ENCODE data around the gene MAP3K2. TPM values are rescaled to one million over a fixed set of nuclear protein-coding genes. Genes with fewer than 3 reads are reported as not detected.

The MAP3K2 gene
- total and polyA plus RNA-seq, 2 of the 8 experiments (the other 6 are each of a cell fraction or from before 2014, with no cell fraction given) = 2.0 to 23.2 TPM

DNA sequence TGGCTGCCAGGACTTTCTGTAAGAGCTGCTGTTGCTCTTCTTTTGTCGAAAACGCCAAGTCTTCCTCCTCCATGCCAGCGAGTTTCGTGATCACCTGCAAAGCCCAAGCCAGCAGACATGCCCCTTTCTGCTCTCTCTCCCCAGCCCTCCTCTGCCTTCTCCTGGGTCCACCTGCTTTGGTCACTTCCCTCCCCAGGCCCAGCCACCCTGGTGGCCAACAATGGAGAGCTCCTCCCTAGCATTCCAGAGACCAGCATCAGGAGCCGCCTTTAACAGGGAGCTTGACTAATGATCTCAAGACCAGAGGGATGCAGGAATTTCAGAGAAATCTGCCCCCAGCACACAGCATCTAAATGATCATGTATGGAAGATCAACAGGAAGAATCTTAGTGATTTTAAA, 128.4 kb downstream of the MAP3K2 start:
- no peak overlapping the region for H2AFZ ChIP-seq (ENCODE audit: low read length)
- H3K23ac ChIP-seq (ENCODE audit: insufficient read length) = no peak overlapping the region
- H3K18ac ChIP-seq (ENCODE audit: extremely low read depth, low read length) = no peak overlapping the region
- H4K91ac ChIP-seq (replicated peaks; ENCODE audit: insufficient read length, low read length) = no peak overlapping the region
- no peak for FAIRE-seq
- no peak overlapping the region for H3K14ac ChIP-seq (ENCODE audit: insufficient read length)
- ChIA-PET POLR2A (ENCODE audit: partially characterized antibody) (interaction anchor here (1.2 to 1.6 kb wide), 4 partner anchors 9 to 21 kb away, joined by 3 to 4 read pairs (median 3); no protein-coding TSS in a partner anchor), CTCF (ENCODE audit: partially characterized antibody) (interaction anchor here (1.0 to 1.9 kb wide), 7 partner anchors 11 to 191 kb away, joined by 3 to 5 read pairs (median 4); partner anchors contain the start of gene ERCC3)
- no peaks in the 10 kb centered on the region; the same call in 1 of the 2 replicates for H3K79me1 ChIP-seq (ENCODE audit: low read depth, low read length)
- no peak for DNase-seq (ENCODE audit: low read depth in 1 of 2, low spot score in 2 of 2)
- no peak overlapping the region for H2BK20ac ChIP-seq (ENCODE audit: low read length)
- no peaks in the 10 kb centered on the region for H3K23me2 ChIP-seq (ENCODE audit: low read depth, low read length)
- H4K20me1 ChIP-seq (replicated peaks in 1 of 2; ENCODE audit: control insufficient read depth in 1 of 2, insufficient read depth in 2 of 2, low read length in 2 of 2) = peaks cover 0 to 5% of the 10 kb centered on the region in 2 experiments
- TF ChIP-seq YY1 (IDR thresholded peaks at IDR 0.05; ENCODE audit: low read depth, low read length) = no peak
- no peak for TF ChIP-seq RFX5 (IDR thresholded peaks at IDR 0.05; ENCODE audit: borderline replicate concordance, low read depth, low read length)
- no peak for TF ChIP-seq SP4 (IDR thresholded peaks at IDR 0.05; ENCODE audit: low read length)
- TF ChIP-seq BRCA1 (IDR thresholded peaks at IDR 0.05; ENCODE audit: low read depth, low read length) = no peak
- no peak for TF ChIP-seq SIRT6 (IDR thresholded peaks at IDR 0.05; ENCODE audit: low read length)
- TF ChIP-seq, protein P1, sequence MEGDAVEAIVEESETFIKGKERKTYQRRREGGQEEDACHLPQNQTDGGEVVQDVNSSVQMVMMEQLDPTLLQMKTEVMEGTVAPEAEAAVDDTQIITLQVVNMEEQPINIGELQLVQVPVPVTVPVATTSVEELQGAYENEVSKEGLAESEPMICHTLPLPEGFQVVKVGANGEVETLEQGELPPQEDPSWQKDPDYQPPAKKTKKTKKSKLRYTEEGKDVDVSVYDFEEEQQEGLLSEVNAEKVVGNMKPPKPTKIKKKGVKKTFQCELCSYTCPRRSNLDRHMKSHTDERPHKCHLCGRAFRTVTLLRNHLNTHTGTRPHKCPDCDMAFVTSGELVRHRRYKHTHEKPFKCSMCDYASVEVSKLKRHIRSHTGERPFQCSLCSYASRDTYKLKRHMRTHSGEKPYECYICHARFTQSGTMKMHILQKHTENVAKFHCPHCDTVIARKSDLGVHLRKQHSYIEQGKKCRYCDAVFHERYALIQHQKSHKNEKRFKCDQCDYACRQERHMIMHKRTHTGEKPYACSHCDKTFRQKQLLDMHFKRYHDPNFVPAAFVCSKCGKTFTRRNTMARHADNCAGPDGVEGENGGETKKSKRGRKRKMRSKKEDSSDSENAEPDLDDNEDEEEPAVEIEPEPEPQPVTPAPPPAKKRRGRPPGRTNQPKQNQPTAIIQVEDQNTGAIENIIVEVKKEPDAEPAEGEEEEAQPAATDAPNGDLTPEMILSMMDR (IDR thresholded peaks at IDR 0.05; ENCODE audit: control extremely low read depth in 1 of 3, insufficient read depth in 1 of 3, low read depth in 1 of 3, low read length in 3 of 3) = no peak
- 84% methylated on average over 5 of the region's 5 CpGs; no CpG with 5 or more reads in 1 of the 2 experiments for WGBS, 2 experiments (ENCODE audit: extremely low coverage in 1 of 2, insufficient coverage in 1 of 2, insufficient read length in 1 of 2, insufficient replicate concordance in 2 of 2, low coverage in 1 of 2, low lambda C conversion rate in 2 of 2, missing lambda C conversion rate in 1 of 2)
- H3K9me3 ChIP-seq (ENCODE audit: insufficient read depth in 2 of 2, low read depth in 1 of 2, low read length in 1 of 2) = no peaks in the 10 kb centered on the region
- no peak overlapping the region for H2AK5ac ChIP-seq (ENCODE audit: low read depth, low read length)
- no peaks in the 10 kb centered on the region for H3K79me2 ChIP-seq (ENCODE audit: control insufficient read depth in 1 of 2, insufficient read depth in 2 of 2, low read length in 2 of 2)
- no peak overlapping the region for H2BK5ac ChIP-seq (ENCODE audit: low read depth, low read length)
- H2BK15ac ChIP-seq (ENCODE audit: low read length) = no peak overlapping the region
- H4K5ac ChIP-seq (ENCODE audit: insufficient read length, low read depth, low read length) = no peak overlapping the region
- peaks cover 8 to 51% (median 31%) of the 10 kb centered on the region in 4 experiments for H3K36me3 ChIP-seq (ENCODE audit: control insufficient read depth in 2 of 4, insufficient read depth in 4 of 4, low read length in 3 of 4)
- no peaks in the 10 kb centered on the region for H3K4me1 ChIP-seq (replicated peaks in 1 of 4; ENCODE audit: control insufficient read depth in 3 of 4, insufficient read depth in 4 of 4, low read length in 3 of 4)
- no peak overlapping the region for H3K56ac ChIP-seq (replicated peaks; ENCODE audit: insufficient read length, low read depth, low read length)
- H3K27me3 ChIP-seq (replicated peaks in 1 of 4; ENCODE audit: control insufficient read depth in 3 of 4, extremely low read depth in 1 of 4, insufficient read depth in 3 of 4, low read length in 3 of 4) = no peaks in the 10 kb centered on the region
- H3K27ac ChIP-seq (ENCODE audit: low read depth, low read length) = no peak overlapping the region; the same call in 1 of the 2 replicates
- no peak overlapping the region for H2BK12ac ChIP-seq (ENCODE audit: low read depth, low read length)
- no peak overlapping the region for H3K4ac ChIP-seq (replicated peaks; ENCODE audit: insufficient read length, low read depth, low read length)
- no peak overlapping the region for H3K4me3 ChIP-seq (ENCODE audit: extremely low read depth in 1 of 4, insufficient read depth in 2 of 4, low read depth in 3 of 4, low read length in 4 of 4)
- no peak overlapping the region for H3K4me2 ChIP-seq (ENCODE audit: insufficient read depth in 1 of 2, low read depth in 2 of 2, low read length in 2 of 2)
- no peak overlapping the region for H3K9ac ChIP-seq (replicated peaks in 1 of 4; ENCODE audit: extremely low read depth in 1 of 4, low read depth in 3 of 4, low read length in 3 of 4)
- H4K8ac ChIP-seq (ENCODE audit: extremely low read depth, insufficient read depth, low read length) = no peak overlapping the region
- H2BK120ac ChIP-seq (replicated peaks; ENCODE audit: low read depth, low read length) = no peak overlapping the region
